Measurements from ENCODE around the gene DYNC1LI1. TPM values are rescaled to one million over a fixed set of nuclear protein-coding genes. Genes with fewer than 3 reads are reported as not detected.

DYNC1LI1 gene
- 10 to 100 TPM; 29.5 to 30.6 TPM for total RNA-seq

DNA sequence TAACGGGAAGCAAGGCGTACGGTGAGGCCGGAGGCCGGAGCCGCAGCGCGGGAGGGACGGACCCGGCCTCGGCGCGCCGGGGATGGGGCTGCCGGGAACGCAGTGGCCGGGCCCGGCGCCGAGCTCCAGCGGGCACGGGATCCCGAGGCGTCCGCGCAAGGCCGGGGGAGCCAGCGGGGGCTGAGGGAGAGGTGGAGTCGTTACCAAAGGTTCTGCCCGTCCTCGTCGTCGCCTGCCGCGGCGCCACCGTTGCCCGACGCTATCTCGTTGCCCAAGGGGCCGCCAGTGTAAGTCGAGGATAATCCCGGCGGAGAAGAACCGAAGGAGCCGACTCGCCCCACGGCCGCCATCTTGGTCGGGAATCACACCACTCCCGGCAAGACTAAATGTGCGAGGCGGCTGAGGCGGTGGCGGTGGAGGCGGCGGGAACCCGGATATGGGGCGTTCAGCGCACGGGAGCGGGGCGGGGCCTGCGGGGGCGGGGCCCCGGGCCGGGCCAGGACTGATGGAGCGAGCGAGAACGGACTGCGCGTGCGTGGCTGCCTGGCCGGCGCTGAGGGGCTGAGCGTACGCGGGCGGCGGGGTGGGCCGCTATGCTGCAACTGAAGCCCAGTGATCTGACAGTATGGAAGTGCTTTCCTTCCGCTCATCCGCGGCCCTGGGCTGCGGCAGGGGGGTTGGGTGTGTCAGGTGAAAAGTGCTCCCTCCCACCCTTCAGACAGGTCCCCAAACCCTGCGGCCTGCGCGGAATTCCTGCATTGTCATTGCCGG is at the start of gene DYNC1LI1:
Gene DYNC1LI1 (minus strand): TSS at position 438 of the 771 bp plus-strand sequence. CDS start 88 bp downstream, at position 350.
- no peaks in the 10 kb centered on the region for H3K27me3 Mint-ChIP-seq
- H3K9me3 Mint-ChIP-seq, result no peaks in the 10 kb centered on the region
- DNase-seq (peak; percentile 97), ATAC-seq (ENCODE audit: low read depth) (peak; percentile 97)
- peaks cover 7% of the 10 kb centered on the region for H3K36me3 Mint-ChIP-seq
- H3K4me3 Mint-ChIP-seq, result peak within 1 kb of the TSS; percentile 89
- peak within 1 kb of the TSS; percentile 86 for H3K27ac Mint-ChIP-seq
- POLR2A ChIA-PET, result interaction anchor here (0.8 kb wide), 1 partner anchor 114 kb away, joined by 4 read pairs; the partner anchor contains the start of gene CNOT10
- H3K4me1 Mint-ChIP-seq, result peaks cover 23% of the 10 kb centered on the region

DNA sequence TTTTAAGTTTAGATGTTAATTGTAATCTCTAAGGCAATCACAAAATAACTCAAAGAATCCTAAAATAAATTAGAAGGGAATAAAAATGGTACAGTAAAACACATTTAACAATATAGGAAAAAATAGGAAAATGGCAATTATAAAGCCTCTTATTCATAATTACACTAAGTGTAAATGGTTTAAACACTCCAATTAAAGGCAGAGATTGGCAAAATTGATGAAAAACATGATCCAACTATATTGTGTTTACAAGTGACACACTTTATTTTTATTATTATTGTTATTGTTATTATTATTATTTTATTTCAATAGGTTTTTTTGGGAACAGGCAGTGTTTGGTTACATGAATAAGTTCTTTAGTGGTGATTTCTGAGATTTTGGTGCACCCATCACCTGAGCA is 48.7 kb upstream of the DYNC1LI1 start:
- H3K27me3 Mint-ChIP-seq, result peaks cover 9% of the 10 kb centered on the region
- no peaks in the 10 kb centered on the region for H3K9me3 Mint-ChIP-seq
- ATAC-seq (ENCODE audit: low read depth) (no peak), DNase-seq (no peak)
- no peaks in the 10 kb centered on the region for H3K36me3 Mint-ChIP-seq
- POLR2A ChIA-PET, result no interaction called here
- no peak overlapping the region for H3K4me3 Mint-ChIP-seq
- H3K27ac Mint-ChIP-seq, result no peak overlapping the region
- H3K4me1 Mint-ChIP-seq, result no peaks in the 10 kb centered on the region

- POLR2A ChIA-PET, result no interaction called here
- Mint-ChIP-seq H3K27me3 (peaks cover 8% of the 10 kb centered on the region), H3K27ac (no peak overlapping the region), H3K36me3 (no peaks in the 10 kb centered on the region), H3K4me3 (no peak overlapping the region), H3K9me3 (no peaks in the 10 kb centered on the region), H3K4me1 (no peaks in the 10 kb centered on the region)
- ATAC-seq (ENCODE audit: low read depth), result no peak
- no peak for DNase-seq
Measured at GRCh38 chr3:32616267-32616962, 45.8 kb upstream of the DYNC1LI1 start.

GRCh38 chr3:32614956-32615355 is 44.3 kb upstream of the DYNC1LI1 start:
- H3K27ac Mint-ChIP-seq, result no peak overlapping the region
- DNase-seq, result no peak
- POLR2A ChIA-PET, result no interaction called here
- no peaks in the 10 kb centered on the region for H3K9me3 Mint-ChIP-seq
- H3K4me1 Mint-ChIP-seq, result no peaks in the 10 kb centered on the region
- no peaks in the 10 kb centered on the region for H3K36me3 Mint-ChIP-seq
- no peak for ATAC-seq (ENCODE audit: low read depth)
- H3K4me3 Mint-ChIP-seq, result no peak overlapping the region
- H3K27me3 Mint-ChIP-seq, result peaks cover 8% of the 10 kb centered on the region

GRCh38 chr3:32613183-32613582 is 42.5 kb upstream of the DYNC1LI1 start:
- H3K27me3 Mint-ChIP-seq, result peaks cover 10% of the 10 kb centered on the region
- H3K4me1 Mint-ChIP-seq, result no peaks in the 10 kb centered on the region
- H3K36me3 Mint-ChIP-seq, result no peaks in the 10 kb centered on the region
- DNase-seq (no peak), ATAC-seq (ENCODE audit: low read depth) (no peak)
- H3K4me3 Mint-ChIP-seq, result no peak overlapping the region
- H3K27ac Mint-ChIP-seq, result no peak overlapping the region
- POLR2A ChIA-PET, result no interaction called here
- H3K9me3 Mint-ChIP-seq, result no peaks in the 10 kb centered on the region

DNA sequence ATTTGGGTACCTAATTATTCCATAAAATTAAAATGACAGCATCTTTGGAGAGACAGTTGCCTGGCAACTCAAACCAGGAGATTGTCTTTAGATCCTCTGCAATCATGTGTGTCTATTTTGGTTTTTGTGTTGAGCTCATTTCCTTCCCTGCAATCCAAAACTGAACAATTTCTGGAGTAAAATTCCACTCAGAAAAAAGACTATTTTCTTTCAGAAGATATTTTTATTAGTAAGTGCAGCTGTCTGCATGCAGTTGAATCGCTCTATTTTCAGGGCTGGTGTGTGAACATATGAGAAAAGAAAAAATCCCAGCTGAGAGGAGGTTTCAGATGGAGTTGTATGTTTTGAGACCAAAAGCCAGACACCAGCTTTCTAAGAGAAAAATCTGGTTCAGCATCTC is 41.9 kb upstream of the DYNC1LI1 start:
- Mint-ChIP-seq H3K4me3 (no peak overlapping the region), H3K27ac (no peak overlapping the region), H3K9me3 (no peaks in the 10 kb centered on the region), H3K36me3 (no peaks in the 10 kb centered on the region), H3K4me1 (no peaks in the 10 kb centered on the region), H3K27me3 (peaks cover 8% of the 10 kb centered on the region)
- POLR2A ChIA-PET, result no interaction called here
- ATAC-seq (ENCODE audit: low read depth), result no peak
- no peak for DNase-seq

GRCh38 chr3:32607522-32607921 is 36.9 kb upstream of the DYNC1LI1 start:
- ATAC-seq (ENCODE audit: low read depth) (no peak), DNase-seq (no peak)
- POLR2A ChIA-PET, result no interaction called here
- Mint-ChIP-seq H3K4me3 (no peak overlapping the region), H3K4me1 (no peaks in the 10 kb centered on the region), H3K36me3 (no peaks in the 10 kb centered on the region), H3K27ac (no peak overlapping the region), H3K27me3 (peaks cover 11% of the 10 kb centered on the region), H3K9me3 (no peaks in the 10 kb centered on the region)

DNA sequence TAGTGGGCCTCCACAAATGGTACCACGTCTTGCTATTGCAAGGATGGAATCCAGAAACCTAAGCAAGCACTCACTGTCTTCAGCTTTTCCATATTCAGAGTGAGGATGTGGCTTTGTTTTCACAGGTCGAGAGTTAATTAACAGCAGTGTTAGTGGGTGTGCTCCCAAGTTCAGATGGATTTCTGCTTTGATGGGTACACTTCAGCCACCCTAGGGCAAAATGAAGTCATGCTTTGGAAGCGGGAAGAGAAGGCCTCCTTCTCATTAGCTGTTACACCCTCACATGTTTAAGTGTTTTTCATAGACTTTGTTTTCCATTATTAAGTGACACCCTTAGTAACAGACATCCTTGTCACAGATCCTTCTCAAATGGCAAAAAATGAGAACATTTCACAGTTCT is 36.3 kb upstream of the DYNC1LI1 start:
- H3K27me3 Mint-ChIP-seq, result peaks cover 11% of the 10 kb centered on the region
- ATAC-seq (ENCODE audit: low read depth) (no peak), DNase-seq (no peak)
- POLR2A ChIA-PET, result no interaction called here
- no peaks in the 10 kb centered on the region for H3K4me1 Mint-ChIP-seq
- H3K4me3 Mint-ChIP-seq, result no peak overlapping the region
- no peaks in the 10 kb centered on the region for H3K9me3 Mint-ChIP-seq
- no peaks in the 10 kb centered on the region for H3K36me3 Mint-ChIP-seq
- no peak overlapping the region for H3K27ac Mint-ChIP-seq

- ATAC-seq (ENCODE audit: low read depth) (no peak), DNase-seq (no peak)
- Mint-ChIP-seq H3K27me3 (peaks cover 15% of the 10 kb centered on the region), H3K4me3 (no peak overlapping the region), H3K9me3 (no peaks in the 10 kb centered on the region), H3K36me3 (no peaks in the 10 kb centered on the region), H3K27ac (no peak overlapping the region), H3K4me1 (no peaks in the 10 kb centered on the region)
- POLR2A ChIA-PET, result no interaction called here
Measured at GRCh38 chr3:32606277-32606676, 35.6 kb upstream of the DYNC1LI1 start.

DNA sequence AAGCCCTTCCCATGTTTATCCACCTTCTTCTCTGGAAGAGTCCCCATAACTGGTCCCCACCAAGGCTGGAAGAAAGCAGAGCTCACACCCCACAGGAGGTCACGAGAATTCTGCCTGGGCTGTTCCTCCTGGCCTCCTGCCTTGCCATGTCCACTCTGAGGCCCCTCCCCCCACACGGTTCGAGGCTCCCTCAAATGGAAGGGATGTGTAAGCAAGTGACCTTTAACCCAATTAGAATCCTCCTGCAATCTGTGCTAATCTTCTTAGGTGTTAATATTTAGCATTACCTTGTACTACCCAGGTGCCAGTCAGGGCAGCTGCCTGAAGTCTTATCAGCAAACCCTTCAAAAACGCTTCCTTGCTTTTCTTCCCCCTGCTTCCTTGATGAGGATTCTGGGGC is 32.4 kb upstream of the DYNC1LI1 start:
- Mint-ChIP-seq H3K36me3 (no peaks in the 10 kb centered on the region), H3K4me1 (no peaks in the 10 kb centered on the region), H3K27me3 (peaks cover 23% of the 10 kb centered on the region), H3K4me3 (no peak overlapping the region), H3K27ac (no peak overlapping the region), H3K9me3 (no peaks in the 10 kb centered on the region)
- POLR2A ChIA-PET, result no interaction called here
- DNase-seq, result no peak
- no peak for ATAC-seq (ENCODE audit: low read depth)

- H3K36me3 Mint-ChIP-seq, result no peaks in the 10 kb centered on the region
- no peak overlapping the region for H3K27ac Mint-ChIP-seq
- no peaks in the 10 kb centered on the region for H3K4me1 Mint-ChIP-seq
- DNase-seq (no peak), ATAC-seq (ENCODE audit: low read depth) (no peak)
- POLR2A ChIA-PET, result interaction anchor here (0.5 kb wide), 1 partner anchor 252 kb away, joined by 3 read pairs; no protein-coding TSS in a partner anchor
- H3K4me3 Mint-ChIP-seq, result no peak overlapping the region
- peaks cover 23% of the 10 kb centered on the region for H3K27me3 Mint-ChIP-seq
- H3K9me3 Mint-ChIP-seq, result no peaks in the 10 kb centered on the region
Measured at GRCh38 chr3:32602206-32602605, 31.5 kb upstream of the DYNC1LI1 start.

DNA sequence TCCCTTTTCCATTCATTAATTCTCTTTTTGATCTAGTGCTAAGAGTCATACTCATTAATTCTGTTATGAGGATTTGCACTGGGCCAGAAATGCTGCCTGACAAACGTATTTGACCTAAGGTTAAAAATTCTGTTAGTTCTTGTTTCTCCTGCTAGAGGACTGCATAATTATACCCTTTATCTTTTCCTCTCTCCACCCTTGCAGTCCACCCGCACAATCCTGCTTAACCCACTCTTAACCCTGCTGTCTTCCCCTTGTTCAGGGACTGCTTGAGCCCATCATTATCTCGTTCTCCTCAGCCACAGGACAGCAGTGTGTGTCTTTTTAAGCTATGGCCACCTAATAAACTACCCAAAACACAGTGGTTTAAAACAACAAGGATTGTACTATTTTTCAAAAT is 31.1 kb upstream of the DYNC1LI1 start:
- peaks cover 23% of the 10 kb centered on the region for H3K27me3 Mint-ChIP-seq
- POLR2A ChIA-PET, result no interaction called here
- no peaks in the 10 kb centered on the region for H3K9me3 Mint-ChIP-seq
- no peak for DNase-seq
- H3K36me3 Mint-ChIP-seq, result no peaks in the 10 kb centered on the region
- no peaks in the 10 kb centered on the region for H3K4me1 Mint-ChIP-seq
- H3K4me3 Mint-ChIP-seq, result no peak overlapping the region
- ATAC-seq (ENCODE audit: low read depth), result no peak
- no peak overlapping the region for H3K27ac Mint-ChIP-seq

DNA sequence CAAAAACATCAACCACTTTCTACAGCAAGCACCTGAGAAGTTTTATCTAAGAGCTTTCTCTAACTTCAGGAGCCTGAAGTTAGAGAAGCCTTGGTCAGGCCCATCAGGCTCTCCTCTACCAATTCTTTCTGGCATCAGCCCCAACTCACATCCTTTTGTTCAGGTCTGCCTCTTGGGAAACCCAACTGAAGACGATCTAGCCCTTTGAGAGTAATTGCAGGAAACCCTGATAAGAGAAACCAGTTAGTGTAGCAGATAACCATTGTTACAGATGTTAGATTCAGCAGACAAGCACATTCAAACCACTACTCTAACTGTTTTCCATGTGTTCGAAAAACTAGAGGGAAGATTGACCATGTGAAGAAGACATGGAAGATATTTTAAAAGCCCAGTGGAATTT is 27.0 kb upstream of the DYNC1LI1 start:
- Mint-ChIP-seq H3K27ac (no peak overlapping the region), H3K9me3 (no peaks in the 10 kb centered on the region), H3K4me3 (no peak overlapping the region), H3K27me3 (peaks cover 23% of the 10 kb centered on the region), H3K4me1 (no peaks in the 10 kb centered on the region), H3K36me3 (no peaks in the 10 kb centered on the region)
- no peak for DNase-seq
- ATAC-seq (ENCODE audit: low read depth), result no peak
- POLR2A ChIA-PET, result no interaction called here

- H3K27ac Mint-ChIP-seq, result no peak overlapping the region
- no peak for ATAC-seq (ENCODE audit: low read depth)
- no peak overlapping the region for H3K4me3 Mint-ChIP-seq
- H3K36me3 Mint-ChIP-seq, result no peaks in the 10 kb centered on the region
- peaks cover 24% of the 10 kb centered on the region for H3K27me3 Mint-ChIP-seq
- DNase-seq, result no peak
- POLR2A ChIA-PET, result no interaction called here
- H3K9me3 Mint-ChIP-seq, result no peaks in the 10 kb centered on the region
- H3K4me1 Mint-ChIP-seq, result peaks cover 2% of the 10 kb centered on the region
Measured at GRCh38 chr3:32596909-32597369, 26.3 kb upstream of the DYNC1LI1 start.
